ENCODE measurements around the gene OSBPL8.

The OSBPL8 gene

DNA sequence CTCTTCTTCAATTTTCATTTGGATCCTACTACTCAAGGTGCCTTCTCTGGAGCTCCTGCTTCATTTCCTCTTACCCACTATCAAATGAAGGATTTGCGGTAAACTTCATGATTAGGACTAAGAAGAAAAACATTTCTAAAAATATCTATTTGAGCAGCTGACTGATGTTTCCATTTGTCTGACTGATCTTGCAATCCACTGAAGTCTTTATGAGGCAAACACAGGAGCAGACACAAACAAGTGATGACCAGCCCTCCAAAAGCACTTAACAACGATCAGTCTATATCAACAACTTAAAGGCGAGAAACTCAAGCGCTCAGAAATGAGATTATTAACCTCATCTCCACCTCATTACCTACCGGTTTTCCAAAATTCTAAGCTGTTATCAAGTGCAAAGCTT is 26.2 kb downstream of the OSBPL8 start:
- H3K4me1 ChIP-seq (ENCODE audit: control insufficient read depth in 5 of 5, insufficient read depth in 5 of 5, low read length in 5 of 5), result no peaks in the 10 kb centered on the region
- peaks cover 0 to 5% (median 0%) of the 10 kb centered on the region in 5 donors for H3K36me3 ChIP-seq (ENCODE audit: control insufficient read depth in 5 of 5, insufficient read depth in 5 of 5, low read length in 5 of 5)
- no peak overlapping the region for H3K9ac ChIP-seq (ENCODE audit: low read length in 5 of 5)
- no peak overlapping the region for H3K4me3 ChIP-seq (ENCODE audit: low read depth in 1 of 5, low read length in 5 of 5)
- H3K27me3 ChIP-seq (ENCODE audit: control insufficient read depth in 5 of 5, insufficient read depth in 4 of 5, low read length in 5 of 5), result no peaks in the 10 kb centered on the region
- H3K27ac ChIP-seq (ENCODE audit: low read depth, low read length), result no peak overlapping the region
- no peaks in the 10 kb centered on the region for H3K9me3 ChIP-seq (ENCODE audit: control insufficient read depth in 5 of 5, low read length in 5 of 5)

DNA sequence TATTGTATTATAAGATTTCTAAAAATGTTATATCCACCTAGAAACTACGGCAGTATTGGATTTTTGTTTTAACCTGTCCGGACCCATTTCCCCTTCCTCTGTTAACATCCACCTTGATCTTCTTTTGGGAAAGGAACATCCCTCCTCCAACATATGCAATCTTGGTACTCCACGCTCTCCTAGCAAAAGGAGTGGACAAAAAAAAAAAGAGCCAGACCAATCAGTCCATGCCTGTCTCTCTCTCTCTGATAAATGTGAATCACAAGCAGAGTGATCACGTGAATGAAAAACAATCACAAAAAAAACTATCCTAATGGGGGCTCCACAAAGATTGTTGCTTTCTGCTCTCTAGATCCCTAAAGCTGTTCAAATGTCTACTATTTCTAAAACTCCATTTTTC is 27.1 kb downstream of the OSBPL8 start:
- no peaks in the 10 kb centered on the region for H3K4me1 ChIP-seq (ENCODE audit: control insufficient read depth in 5 of 5, insufficient read depth in 5 of 5, low read length in 5 of 5)
- no peak overlapping the region for H3K27ac ChIP-seq (ENCODE audit: low read depth, low read length)
- H3K9me3 ChIP-seq (ENCODE audit: control insufficient read depth in 5 of 5, low read length in 5 of 5), result no peaks in the 10 kb centered on the region
- no peak overlapping the region for H3K4me3 ChIP-seq (ENCODE audit: low read depth in 1 of 5, low read length in 5 of 5)
- H3K9ac ChIP-seq (ENCODE audit: low read length in 5 of 5), result no peak overlapping the region
- H3K36me3 ChIP-seq (ENCODE audit: control insufficient read depth in 5 of 5, insufficient read depth in 5 of 5, low read length in 5 of 5), result peaks cover 0 to 7% (median 0%) of the 10 kb centered on the region in 5 donors
- no peaks in the 10 kb centered on the region for H3K27me3 ChIP-seq (ENCODE audit: control insufficient read depth in 5 of 5, insufficient read depth in 4 of 5, low read length in 5 of 5)

DNA sequence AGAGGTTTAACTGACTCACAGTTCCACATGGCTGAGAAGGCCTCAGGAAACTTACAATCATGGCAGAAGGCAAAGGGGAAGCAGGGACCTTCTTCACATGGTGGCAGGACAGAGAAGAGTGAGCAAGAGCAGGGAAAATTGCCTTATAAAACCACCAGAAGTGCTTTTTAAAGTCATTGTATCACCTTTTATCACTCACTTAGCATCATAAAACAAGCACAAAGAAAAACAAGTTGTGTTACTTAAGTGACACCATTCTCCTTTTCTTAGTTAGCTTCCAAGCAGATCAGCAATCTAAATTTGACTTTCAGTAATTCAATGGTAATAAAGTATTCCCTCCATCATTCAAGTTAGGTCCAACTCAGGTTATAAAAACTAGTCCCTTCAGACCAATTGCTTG is 28.5 kb downstream of the OSBPL8 start:
- no peak overlapping the region for H3K9ac ChIP-seq (ENCODE audit: low read length in 5 of 5)
- no peaks in the 10 kb centered on the region for H3K27me3 ChIP-seq (ENCODE audit: control insufficient read depth in 5 of 5, insufficient read depth in 4 of 5, low read length in 5 of 5)
- no peaks in the 10 kb centered on the region for H3K9me3 ChIP-seq (ENCODE audit: control insufficient read depth in 5 of 5, low read length in 5 of 5)
- no peaks in the 10 kb centered on the region for H3K4me1 ChIP-seq (ENCODE audit: control insufficient read depth in 5 of 5, insufficient read depth in 5 of 5, low read length in 5 of 5)
- no peak overlapping the region for H3K27ac ChIP-seq (ENCODE audit: low read depth, low read length)
- H3K4me3 ChIP-seq (ENCODE audit: low read depth in 1 of 5, low read length in 5 of 5), result no peak overlapping the region
- peaks cover 0 to 8% (median 0%) of the 10 kb centered on the region in 5 donors for H3K36me3 ChIP-seq (ENCODE audit: control insufficient read depth in 5 of 5, insufficient read depth in 5 of 5, low read length in 5 of 5)

DNA sequence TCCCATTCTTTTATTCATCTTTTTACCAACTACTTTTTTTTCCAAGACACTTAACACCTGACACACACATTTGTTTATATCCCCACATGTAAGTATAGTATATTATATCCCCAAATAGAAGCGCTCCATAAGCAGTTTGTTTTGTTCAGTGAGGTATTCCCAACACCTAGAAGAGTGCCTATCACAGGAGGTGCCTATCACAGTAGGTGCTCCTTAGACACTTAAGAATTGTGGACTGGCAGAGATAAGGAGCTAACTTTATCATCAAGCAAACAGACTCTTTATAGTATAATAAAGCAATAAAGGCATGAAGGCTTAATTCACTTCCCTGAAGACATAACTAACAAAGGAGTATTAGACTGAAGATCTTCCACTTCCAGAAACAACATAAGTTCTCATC is 29.1 kb downstream of the OSBPL8 start:
- no peak overlapping the region for H3K27ac ChIP-seq (ENCODE audit: low read depth, low read length)
- no peaks in the 10 kb centered on the region for H3K4me1 ChIP-seq (ENCODE audit: control insufficient read depth in 5 of 5, insufficient read depth in 5 of 5, low read length in 5 of 5)

DNA sequence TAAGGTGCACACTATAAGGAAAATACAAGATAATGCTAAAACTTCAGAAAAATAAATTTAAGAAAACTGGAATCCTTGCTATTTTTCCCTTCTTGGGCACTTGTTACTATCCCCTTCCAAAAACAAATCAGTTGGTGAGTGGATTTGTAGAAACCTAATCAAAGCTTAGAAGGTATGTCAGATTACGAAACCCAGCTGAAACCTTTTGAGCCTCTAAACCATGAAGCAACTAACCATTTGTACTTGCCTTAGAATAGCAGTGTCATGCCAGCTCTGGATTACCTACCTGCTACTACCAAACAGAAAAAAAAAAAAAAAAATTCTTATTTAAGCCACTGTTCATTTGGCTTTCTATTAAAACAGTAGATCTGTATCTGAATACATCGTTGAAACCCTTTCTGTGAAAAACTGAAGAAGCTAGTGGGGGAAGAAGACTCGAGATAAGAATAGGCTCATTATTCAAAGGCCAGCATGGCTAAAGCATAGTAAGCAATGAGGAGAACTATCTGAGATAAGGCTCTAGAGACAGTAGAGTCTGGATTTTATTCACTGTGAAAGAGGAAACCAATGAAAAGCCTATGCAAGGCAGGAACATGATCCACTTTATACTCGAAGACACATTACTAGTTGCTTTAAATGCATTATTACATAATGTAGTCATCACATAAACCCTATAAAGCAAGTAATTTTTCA is 30.2 kb downstream of the OSBPL8 start:
- Histone ChIP-seq H3K4me3 (ENCODE audit: low read depth in 1 of 5, low read length in 5 of 5) (no peak overlapping the region), H3K9me3 (ENCODE audit: control insufficient read depth in 5 of 5, low read length in 5 of 5) (no peaks in the 10 kb centered on the region), H3K4me1 (ENCODE audit: control insufficient read depth in 5 of 5, insufficient read depth in 5 of 5, low read length in 5 of 5) (no peaks in the 10 kb centered on the region), H3K27ac (ENCODE audit: low read depth, low read length) (no peak overlapping the region), H3K36me3 (ENCODE audit: control insufficient read depth in 5 of 5, insufficient read depth in 5 of 5, low read length in 5 of 5) (peaks cover 0 to 7% (median 0%) of the 10 kb centered on the region in 5 donors), H3K27me3 (ENCODE audit: control insufficient read depth in 5 of 5, insufficient read depth in 4 of 5, low read length in 5 of 5) (no peaks in the 10 kb centered on the region), H3K9ac (ENCODE audit: low read length in 5 of 5) (no peak overlapping the region)

More for the DNA sequence above, 29.1 kb downstream of the OSBPL8 start:
- Histone ChIP-seq H3K9ac (ENCODE audit: low read length in 5 of 5) (no peak overlapping the region), H3K4me3 (ENCODE audit: low read depth in 1 of 5, low read length in 5 of 5) (no peak overlapping the region), H3K27me3 (ENCODE audit: control insufficient read depth in 5 of 5, insufficient read depth in 4 of 5, low read length in 5 of 5) (no peaks in the 10 kb centered on the region), H3K36me3 (ENCODE audit: control insufficient read depth in 5 of 5, insufficient read depth in 5 of 5, low read length in 5 of 5) (peaks cover 0 to 8% (median 0%) of the 10 kb centered on the region in 5 donors), H3K9me3 (ENCODE audit: control insufficient read depth in 5 of 5, low read length in 5 of 5) (no peaks in the 10 kb centered on the region)

DNA sequence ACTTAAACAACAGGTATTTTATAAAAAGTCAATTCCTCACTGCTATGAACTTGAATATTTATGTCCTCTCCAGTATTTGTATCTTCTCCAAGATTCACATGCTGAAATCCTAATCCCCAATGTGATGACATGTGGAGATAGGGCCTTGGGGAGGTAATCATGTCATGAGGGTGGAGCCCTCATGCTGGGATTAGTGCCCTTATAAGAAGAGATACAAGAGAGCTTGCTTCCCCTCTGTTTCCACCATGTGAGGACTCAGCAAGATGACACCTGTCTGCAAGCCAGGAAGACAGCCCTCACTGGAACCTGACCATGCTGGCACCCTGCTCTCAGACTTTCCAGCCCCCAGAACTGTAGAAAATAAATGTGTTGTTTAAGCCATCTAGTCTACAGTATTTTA is 36.2 kb downstream of the OSBPL8 start:
- peaks cover 0 to 4% (median 3%) of the 10 kb centered on the region in 5 donors for H3K9me3 ChIP-seq (ENCODE audit: control insufficient read depth in 5 of 5, low read length in 5 of 5)
- no peaks in the 10 kb centered on the region for H3K4me1 ChIP-seq (ENCODE audit: control insufficient read depth in 5 of 5, insufficient read depth in 5 of 5, low read length in 5 of 5)
- no peak overlapping the region for H3K4me3 ChIP-seq (ENCODE audit: low read depth in 1 of 5, low read length in 5 of 5)
- H3K27ac ChIP-seq (ENCODE audit: low read depth, low read length), result no peak overlapping the region
- no peaks in the 10 kb centered on the region for H3K27me3 ChIP-seq (ENCODE audit: control insufficient read depth in 5 of 5, insufficient read depth in 4 of 5, low read length in 5 of 5)
- no peak overlapping the region for H3K9ac ChIP-seq (ENCODE audit: low read length in 5 of 5)
- H3K36me3 ChIP-seq (ENCODE audit: control insufficient read depth in 5 of 5, insufficient read depth in 5 of 5, low read length in 5 of 5), result peaks cover 0 to 3% (median 0%) of the 10 kb centered on the region in 5 donors

DNA sequence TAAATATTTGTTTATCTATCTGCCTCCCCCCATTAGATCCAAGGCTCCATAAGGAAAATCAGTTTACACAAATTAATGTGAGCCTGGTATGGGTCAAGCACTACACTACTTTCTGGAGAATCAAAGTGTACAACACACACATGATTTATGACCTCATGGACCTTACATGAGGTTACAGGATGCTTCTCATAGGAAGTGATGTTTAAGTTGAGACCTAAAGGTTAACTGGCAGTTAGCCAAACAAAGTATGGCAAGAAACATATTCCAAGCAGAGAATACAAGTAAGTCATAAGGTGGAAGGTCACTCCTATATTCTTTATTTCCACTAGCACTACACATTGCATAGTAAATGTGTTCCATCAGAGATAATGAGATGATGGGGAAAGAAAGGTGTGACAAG is 39.2 kb downstream of the OSBPL8 start:
- H3K9me3 ChIP-seq (ENCODE audit: control insufficient read depth in 5 of 5, low read length in 5 of 5), result peaks cover 0 to 4% (median 3%) of the 10 kb centered on the region in 5 donors
- no peak overlapping the region for H3K4me3 ChIP-seq (ENCODE audit: low read depth in 1 of 5, low read length in 5 of 5)
- H3K4me1 ChIP-seq (ENCODE audit: control insufficient read depth in 5 of 5, insufficient read depth in 5 of 5, low read length in 5 of 5), result no peaks in the 10 kb centered on the region
- peaks cover 0 to 2% (median 0%) of the 10 kb centered on the region in 5 donors for H3K36me3 ChIP-seq (ENCODE audit: control insufficient read depth in 5 of 5, insufficient read depth in 5 of 5, low read length in 5 of 5)
- no peak overlapping the region for H3K27ac ChIP-seq (ENCODE audit: low read depth, low read length)
- no peak overlapping the region for H3K9ac ChIP-seq (ENCODE audit: low read length in 5 of 5)
- no peaks in the 10 kb centered on the region for H3K27me3 ChIP-seq (ENCODE audit: control insufficient read depth in 5 of 5, insufficient read depth in 4 of 5, low read length in 5 of 5)

DNA sequence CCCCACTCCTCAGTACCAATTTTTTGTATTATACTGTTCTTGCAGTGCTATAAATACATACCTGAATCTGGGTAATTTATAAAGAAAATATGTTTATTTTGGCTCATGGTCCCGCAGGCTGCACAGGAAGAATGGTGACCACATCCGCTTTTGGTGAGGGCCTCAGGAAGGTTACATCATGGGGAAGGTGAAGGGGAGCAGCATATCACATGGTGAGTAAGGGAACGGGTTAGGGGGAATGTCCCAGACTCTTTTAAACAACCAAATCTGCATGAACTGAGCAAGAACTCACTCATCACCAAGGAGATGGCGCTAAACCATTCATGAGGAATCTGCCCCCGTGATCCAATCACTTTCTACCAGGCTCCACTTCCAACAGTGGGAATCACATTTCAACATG is 40.0 kb downstream of the OSBPL8 start:
- no peak overlapping the region for H3K27ac ChIP-seq (ENCODE audit: low read depth, low read length)
- H3K9me3 ChIP-seq (ENCODE audit: control insufficient read depth in 5 of 5, low read length in 5 of 5), result peaks cover 0 to 4% (median 3%) of the 10 kb centered on the region in 5 donors
- H3K4me1 ChIP-seq (ENCODE audit: control insufficient read depth in 5 of 5, insufficient read depth in 5 of 5, low read length in 5 of 5), result no peaks in the 10 kb centered on the region
- no peaks in the 10 kb centered on the region for H3K27me3 ChIP-seq (ENCODE audit: control insufficient read depth in 5 of 5, insufficient read depth in 4 of 5, low read length in 5 of 5)
- no peak overlapping the region for H3K9ac ChIP-seq (ENCODE audit: low read length in 5 of 5)
- peaks cover 0 to 6% (median 0%) of the 10 kb centered on the region in 5 donors for H3K36me3 ChIP-seq (ENCODE audit: control insufficient read depth in 5 of 5, insufficient read depth in 5 of 5, low read length in 5 of 5)
- no peak overlapping the region for H3K4me3 ChIP-seq (ENCODE audit: low read depth in 1 of 5, low read length in 5 of 5)

DNA sequence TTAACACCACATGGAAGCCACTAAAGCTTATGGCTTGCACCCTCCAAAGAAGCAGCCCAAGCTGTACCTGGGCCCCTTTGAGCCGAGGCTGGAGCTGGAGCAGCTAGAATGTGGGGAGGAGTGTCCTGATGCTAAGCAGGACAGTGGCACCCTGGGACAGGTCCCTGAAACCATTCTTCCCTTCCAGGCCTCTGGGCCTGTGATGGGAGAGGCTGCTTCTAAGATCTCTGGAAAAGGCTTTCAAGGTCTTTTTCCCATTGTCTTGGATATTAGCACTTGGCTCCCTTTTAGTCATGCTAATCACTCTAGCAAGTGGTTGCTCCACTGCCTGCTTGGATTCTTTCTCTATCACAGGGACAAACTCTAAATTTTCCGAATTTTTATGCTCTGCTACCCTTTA is 40.9 kb downstream of the OSBPL8 start:
- peaks cover 0 to 4% (median 3%) of the 10 kb centered on the region in 5 donors for H3K9me3 ChIP-seq (ENCODE audit: control insufficient read depth in 5 of 5, low read length in 5 of 5)
- H3K27ac ChIP-seq (ENCODE audit: low read depth, low read length), result no peak overlapping the region
- H3K36me3 ChIP-seq (ENCODE audit: control insufficient read depth in 5 of 5, insufficient read depth in 5 of 5, low read length in 5 of 5), result peaks cover 0 to 6% (median 0%) of the 10 kb centered on the region in 5 donors
- no peaks in the 10 kb centered on the region for H3K4me1 ChIP-seq (ENCODE audit: control insufficient read depth in 5 of 5, insufficient read depth in 5 of 5, low read length in 5 of 5)
- H3K27me3 ChIP-seq (ENCODE audit: control insufficient read depth in 5 of 5, insufficient read depth in 4 of 5, low read length in 5 of 5), result no peaks in the 10 kb centered on the region
- no peak overlapping the region for H3K9ac ChIP-seq (ENCODE audit: low read length in 5 of 5)
- no peak overlapping the region for H3K4me3 ChIP-seq (ENCODE audit: low read depth in 1 of 5, low read length in 5 of 5)

DNA sequence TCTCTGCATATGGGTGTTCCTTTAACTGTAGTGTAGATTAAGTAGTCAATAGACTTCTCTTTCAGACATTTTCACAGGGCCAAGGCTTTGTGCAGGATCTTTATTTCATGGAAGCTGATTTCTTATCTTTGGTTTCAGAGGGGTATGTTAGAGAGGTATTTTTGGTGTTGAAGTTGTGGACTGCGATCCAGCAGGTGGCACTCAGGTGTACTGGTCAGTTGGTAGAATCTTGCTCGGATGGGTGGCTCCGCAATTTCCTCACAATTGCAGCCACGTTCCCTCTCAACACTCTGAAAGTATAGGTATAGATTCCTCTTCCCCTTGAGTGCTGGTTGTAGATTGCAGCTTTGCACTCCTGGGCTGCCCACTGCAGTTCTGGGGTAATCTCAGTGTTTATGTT is 44.3 kb downstream of the OSBPL8 start:
- peaks cover 0 to 6% (median 0%) of the 10 kb centered on the region in 5 donors for H3K36me3 ChIP-seq (ENCODE audit: control insufficient read depth in 5 of 5, insufficient read depth in 5 of 5, low read length in 5 of 5)
- H3K9me3 ChIP-seq (ENCODE audit: control insufficient read depth in 5 of 5, low read length in 5 of 5), result peaks cover 0 to 3% (median 0%) of the 10 kb centered on the region in 5 donors
- H3K4me1 ChIP-seq (ENCODE audit: control insufficient read depth in 5 of 5, insufficient read depth in 5 of 5, low read length in 5 of 5), result no peaks in the 10 kb centered on the region
- H3K9ac ChIP-seq (ENCODE audit: low read length in 5 of 5), result no peak overlapping the region
- H3K27ac ChIP-seq (ENCODE audit: low read depth, low read length), result no peak overlapping the region
- no peaks in the 10 kb centered on the region for H3K27me3 ChIP-seq (ENCODE audit: control insufficient read depth in 5 of 5, insufficient read depth in 4 of 5, low read length in 5 of 5)
- no peak overlapping the region for H3K4me3 ChIP-seq (ENCODE audit: low read depth in 1 of 5, low read length in 5 of 5)
